HG03558 (cell line): ENCODE results near the gene NDUFB8.

Experiments
- ATAC-seq: cut with Tn5 transposase; IDR thresholded peaks from one replicate; pipeline ENCODE4 v1.9.1; 2021; ENCODE audit warnings: moderate number of reproducible peaks; ENCODE audit not compliant: unreplicated experiment; ENCODE audit errors: extremely low read depth

NDUFB8 gene

DNA sequence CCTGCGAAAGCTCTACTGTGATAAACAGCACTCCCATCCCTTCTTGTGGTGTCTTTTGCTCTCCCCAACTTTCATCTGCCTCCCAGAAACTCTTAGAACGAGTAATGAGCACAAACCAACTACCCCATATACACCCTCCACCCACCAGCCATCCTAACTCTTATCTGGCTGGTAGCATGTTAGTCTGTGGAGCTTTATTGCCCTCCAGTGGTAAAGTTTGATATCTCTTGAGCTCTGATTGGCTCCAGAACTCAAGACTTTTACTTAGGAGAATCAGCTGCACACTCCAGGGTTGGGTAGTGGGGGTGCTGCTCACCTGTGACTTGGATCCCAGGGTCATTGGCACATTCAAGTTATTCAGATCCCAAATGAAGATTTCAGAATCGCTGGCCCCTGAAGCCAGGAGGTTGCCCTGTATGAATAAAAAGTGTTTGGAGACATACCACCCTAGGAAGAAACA is 20.9 kb downstream of the NDUFB8 start:
- no peak for ATAC-seq

DNA sequence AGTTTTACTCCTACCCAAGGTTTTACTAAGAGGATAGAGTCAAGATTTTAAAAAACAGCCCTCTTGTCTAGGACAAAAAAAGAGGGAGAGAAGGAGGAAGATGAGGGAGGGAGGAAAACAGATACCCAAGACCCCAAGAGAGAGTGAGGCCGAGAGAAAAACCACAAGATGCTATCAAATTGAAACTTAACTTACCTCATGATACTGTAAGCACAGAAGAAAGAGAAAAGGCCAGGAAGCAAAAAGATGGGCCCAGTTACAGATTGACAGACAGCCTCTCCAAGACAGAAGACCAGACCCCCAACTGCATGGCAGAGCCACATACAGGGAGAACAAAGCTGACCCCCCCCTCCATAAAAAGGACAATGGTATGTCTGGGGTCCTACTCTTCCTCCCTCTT is 21.4 kb downstream of the NDUFB8 start:
- no peak for ATAC-seq

DNA sequence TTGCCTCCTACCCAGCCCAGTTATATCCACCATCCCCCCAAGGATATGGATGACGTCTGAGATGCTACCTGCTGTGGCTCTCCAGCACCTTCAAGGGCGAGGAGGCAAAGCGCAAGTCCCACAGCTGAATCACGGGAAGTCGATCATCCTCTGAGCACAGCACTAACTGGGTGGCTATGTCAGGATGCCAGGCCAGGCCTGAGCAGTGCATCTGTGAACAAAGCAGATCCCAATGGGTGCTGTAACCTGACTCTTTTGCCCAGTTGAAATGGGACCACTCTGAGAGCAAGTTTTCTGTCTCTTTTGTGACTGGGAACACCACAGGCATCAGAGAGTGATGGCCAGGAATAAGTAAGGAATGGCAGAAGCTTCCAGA is 22.3 kb downstream of the NDUFB8 start:
- ATAC-seq = no peak

DNA sequence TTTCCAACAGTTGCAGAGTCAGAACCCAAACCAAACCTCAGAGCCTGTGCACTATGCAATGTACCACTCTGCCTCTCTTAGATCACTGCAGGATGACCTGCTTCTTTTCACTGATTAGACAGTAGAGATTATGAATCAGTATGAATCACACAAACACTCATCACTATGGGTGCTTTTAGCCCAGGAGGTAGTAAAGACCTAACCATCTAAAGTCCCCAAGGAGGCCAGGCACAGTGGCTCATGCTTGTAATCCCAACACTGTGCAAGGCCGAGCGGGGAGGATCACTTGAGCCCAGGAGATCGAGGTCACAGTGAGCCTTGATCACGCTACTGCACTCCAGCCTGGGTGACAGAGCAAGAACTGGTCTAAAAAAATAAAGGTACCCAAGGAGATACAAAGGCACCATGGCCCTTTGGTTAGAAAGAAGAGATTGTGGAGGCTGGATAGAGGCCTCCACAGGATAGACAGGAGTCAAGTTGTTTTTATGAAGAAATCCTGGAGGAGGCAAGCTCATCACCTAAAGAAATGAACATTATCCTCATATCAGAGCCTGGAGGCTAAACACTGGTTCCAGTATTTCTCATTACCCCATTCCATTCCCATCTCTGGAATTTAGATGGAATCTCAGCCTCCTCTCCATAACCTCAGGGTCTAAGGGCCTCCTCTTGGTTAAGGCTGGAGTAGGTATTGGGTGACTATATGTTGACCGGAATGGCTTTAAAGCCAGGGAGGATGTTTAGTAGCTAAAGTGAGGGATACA is 22.9 kb downstream of the NDUFB8 start:
- no peak for ATAC-seq

DNA sequence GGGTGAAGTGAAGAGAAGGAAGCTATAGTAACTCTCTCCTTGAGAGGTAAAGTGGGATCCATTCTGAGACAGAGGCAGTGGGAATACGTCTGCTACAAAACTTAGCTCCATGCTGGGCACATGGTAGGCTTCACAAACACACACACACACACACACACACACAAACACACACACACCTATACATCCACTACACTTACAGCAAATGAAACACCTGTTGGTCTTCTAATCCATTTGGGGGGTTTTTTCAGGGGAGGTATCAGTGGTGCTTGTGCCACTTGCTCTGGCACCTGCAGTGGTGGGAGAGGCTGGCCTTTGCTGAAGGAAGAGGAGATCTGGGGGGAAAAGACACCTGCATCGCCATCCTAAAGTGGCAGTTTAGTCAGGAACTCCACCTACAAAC is 24.5 kb downstream of the NDUFB8 start:
- ATAC-seq = no peak

DNA sequence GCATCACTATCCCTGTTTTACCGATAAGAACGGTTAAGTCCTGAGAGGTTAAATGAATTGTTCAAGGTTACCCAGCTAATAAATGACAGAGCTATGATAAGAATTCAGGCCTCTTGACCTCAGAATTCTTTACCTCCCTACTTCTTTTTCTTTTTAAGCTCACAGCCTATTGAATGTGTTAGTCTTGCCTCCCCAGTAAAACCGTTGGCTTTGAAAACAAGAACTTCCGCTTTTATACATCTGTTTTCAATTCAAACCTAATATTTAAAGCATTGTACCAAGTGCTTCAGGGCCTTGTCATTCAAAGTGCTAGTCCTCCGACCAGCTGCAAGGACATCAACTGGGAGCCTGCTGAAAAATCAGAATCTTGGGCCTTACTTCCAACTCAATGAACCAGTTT is 25.6 kb downstream of the NDUFB8 start:
- ATAC-seq = no peak

DNA sequence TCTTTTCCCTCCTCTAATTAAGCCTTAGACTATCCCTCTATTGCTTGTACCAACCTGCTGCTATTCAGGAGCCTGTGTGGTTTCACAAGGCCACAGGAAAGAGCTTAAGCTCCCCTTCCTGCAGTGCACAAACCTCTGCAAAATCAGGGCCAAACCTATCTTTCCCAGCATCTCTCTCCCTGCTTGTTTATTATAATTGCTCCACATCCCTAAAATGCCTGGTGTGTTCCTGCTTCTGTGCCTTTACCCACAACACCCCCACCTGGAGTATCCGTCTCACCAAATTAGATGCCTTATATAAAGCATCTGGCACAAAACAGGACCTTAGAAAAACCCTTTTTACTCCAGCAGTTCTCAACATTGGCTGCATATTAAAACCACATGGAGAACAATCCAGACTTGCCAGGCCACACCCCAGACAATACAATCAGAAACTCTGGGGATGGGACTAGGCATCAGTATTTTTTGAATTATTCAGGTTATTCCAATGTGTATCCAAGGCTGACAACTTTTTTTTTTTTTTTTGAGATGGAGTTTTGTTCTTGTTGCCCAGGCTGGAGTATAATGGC is 26.7 kb downstream of the NDUFB8 start:
- no peak for ATAC-seq

DNA sequence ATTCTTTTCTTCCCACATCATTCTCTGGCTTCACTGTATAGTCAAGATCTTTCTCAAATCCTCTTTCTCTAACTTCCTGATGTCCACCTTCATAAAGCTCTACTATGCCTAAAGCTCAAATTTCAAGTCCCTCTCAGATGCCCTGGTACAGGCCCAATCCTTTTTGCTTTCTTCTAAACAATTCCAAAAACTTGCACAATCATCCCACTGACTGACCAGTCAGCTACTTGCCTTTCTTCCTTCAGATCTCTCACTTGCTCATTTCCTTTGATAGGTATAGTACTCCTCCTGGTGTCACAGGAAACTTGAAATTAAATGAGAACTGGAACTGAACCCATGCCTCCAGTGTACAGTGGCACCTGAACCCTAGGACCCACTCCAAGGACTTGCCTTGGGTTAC is 28.2 kb downstream of the NDUFB8 start:
- ATAC-seq = no peak

DNA sequence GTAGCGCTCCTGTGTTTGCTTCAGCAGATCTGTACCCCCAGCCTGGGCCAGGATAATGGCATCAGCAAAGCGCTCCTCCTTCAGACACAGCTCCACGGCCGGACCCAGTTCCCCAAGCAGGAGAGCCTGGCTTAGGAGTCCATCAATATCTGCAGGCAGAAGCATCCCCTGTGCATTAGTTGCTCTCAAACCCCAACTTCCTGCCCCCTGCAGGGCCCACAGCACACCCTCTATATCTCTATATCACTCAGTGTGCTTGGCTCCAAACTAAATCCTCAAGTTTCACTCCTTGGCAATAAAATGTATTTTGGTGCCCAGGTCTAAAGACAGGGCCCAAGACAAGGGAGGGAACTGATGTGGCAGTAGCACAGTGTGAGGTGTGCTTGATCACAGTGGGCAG is 31.6 kb downstream of the NDUFB8 start:
- ATAC-seq = no peak

DNA sequence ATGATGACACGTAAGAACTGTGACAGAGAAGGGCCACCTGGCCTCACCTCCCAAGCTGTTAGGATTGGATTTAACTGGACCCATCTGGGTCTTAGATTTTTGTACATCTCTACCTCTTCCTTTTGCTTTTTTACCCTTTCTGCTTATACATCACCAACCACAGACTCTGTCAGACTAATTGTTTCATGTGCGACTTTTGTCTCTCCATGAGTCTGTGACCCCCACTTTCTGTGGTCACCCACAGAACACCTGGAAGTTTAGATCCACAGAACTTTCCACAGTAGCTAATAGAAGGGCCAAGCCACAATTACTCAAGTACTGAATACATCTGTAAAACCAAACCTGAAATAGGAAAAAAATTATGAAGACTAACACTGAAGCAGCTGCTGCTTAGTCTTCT is 33.1 kb downstream of the NDUFB8 start:
- no peak for ATAC-seq

DNA sequence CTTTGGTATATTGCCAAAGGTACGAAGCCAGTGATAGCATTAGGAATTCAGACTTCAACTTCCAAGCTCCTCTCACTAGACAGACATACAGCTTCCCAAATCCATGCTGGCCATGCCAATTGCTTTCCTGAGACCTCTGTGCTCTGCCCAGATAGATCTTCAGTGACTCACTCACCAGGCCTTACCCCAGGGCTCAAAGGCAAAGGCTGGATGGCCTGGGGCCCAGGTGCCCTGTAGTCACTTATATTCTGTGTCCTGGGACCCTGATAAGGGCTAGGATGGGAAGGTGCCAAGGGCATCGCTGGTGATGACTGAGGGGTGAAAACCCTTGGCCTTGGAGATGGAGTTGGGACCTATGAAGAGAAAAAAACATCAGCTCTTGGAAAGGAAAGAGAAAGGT is 39.1 kb downstream of the NDUFB8 start:
- no peak for ATAC-seq

DNA sequence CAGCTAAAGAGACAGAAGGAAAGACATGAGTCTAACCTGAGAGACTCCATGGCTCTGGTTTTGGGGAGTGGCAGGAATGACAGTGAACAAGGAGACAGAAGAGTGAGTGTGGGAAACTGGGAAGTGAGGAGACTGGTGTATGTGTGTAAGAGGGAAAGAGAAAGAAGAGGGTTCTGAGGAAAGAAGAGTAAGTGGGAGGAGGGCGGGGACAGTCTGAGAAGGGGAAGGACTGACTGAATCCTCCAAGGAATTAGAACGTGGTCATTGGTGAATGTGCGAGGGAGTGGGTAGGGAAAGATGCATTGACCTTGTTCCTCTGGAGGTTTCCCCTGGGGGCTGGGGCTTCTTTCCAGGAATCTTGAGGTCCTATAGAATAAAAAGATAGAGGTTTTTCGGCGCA is 40.3 kb downstream of the NDUFB8 start:
- no peak for ATAC-seq

DNA sequence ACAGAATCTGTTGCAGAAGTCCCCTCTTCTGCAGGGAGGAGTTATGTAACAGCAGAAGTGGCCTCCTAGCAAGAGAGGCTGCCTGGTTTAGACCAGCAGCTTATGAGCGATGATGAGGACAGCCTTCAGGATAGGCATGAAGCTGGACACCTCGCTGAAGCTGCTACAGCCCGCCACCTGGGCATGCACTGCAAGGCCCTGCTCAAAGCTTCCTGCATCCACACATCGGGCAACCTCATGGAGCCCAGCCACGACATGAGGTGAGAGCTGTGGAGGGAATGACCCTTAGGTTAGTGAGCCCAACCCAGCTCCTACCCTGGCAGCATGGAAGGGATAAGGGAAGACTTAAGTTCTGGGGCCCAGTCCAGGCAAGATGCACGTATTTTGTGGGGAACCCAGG is 42.1 kb downstream of the NDUFB8 start:
- no peak for ATAC-seq

DNA sequence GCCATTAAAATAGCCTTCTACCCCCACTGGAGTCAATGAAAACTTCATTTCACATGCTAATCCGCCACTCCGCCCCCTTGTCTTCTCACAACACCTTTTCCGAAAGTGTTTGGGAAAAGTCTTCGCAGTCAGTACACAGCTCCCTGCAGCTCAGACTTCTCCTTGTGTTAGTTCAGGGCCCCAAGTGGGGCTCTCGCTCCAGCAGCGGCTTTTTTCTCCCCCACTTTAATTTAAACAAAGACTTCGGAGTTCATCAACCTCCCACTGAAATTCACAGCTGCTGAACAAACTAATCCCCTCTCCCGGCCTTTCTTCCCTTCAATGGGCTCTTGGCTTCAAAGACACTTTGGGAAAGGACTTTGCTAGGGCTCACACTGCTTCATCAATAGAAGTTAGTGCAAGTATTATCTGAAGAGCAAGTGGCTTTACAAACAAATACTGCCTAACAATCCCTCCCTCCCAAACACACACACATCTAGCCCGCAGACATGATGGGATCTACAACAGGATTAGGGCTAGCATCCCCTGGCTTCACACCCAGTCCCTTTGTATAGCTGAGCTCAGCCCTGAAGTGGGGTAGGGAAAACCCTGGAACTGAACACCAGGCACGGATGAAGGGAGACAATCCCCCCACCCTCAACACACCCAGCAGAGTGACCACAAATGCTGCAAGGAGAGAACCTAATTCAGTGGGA is 43.7 kb downstream of the NDUFB8 start:
- ATAC-seq = no peak

DNA sequence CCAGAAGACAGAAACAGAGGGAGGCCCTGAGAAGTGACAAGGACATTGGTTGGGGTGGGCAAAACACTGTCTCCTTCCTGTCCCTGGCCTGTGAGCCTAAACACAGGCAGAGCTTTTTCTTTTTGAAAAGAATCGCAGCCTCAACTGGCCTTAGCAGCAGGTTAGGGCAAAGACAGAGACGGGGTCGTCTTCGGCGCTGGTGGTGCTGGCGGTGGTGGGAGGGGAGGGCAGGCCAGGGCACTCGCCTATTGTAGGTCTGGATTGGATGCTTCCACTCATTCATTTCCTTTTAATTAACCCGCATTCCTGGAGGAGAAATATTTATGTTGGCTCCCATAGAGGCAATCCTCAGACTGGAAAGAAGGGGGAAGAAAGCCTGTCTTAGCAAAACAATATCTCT is 44.3 kb downstream of the NDUFB8 start:
- no peak for ATAC-seq

DNA sequence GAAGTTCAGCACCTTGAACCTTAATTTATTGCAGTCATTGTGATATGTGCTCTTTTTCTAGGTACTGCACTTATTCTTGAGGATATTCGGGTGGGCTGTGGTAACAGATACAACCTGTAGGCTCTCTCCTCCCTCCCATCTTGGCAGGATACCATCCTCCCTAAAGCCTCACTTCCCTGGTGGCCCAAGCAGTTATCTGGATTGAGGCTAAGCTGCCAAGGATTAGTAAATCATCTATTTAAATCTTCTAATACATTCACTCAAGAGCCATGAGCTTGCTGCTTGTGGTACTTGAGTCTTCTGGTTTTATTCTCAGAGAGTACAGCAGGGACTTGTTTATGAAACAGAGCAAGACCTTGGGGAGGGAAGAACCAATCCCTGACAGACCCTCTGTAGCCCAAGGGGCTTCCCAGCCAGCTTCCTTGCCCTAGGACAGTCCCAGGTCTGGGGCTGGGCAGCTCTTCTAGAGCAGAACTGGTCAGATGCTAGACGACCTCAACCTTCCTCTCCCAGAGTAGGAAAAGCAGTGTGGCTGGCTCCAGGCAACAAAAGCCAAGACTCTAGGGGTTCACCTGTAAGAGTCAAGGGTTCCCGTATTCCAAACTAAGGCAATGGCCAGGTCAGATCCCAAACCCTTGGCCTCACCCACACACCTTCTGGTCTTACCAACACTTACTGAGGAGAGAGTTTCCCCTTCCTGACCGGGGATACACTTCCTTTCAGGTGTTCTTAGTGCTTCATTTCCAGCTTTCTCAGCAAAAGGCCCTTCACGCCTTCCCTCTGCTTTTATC is 45.6 kb downstream of the NDUFB8 start:
- no peak for ATAC-seq

DNA sequence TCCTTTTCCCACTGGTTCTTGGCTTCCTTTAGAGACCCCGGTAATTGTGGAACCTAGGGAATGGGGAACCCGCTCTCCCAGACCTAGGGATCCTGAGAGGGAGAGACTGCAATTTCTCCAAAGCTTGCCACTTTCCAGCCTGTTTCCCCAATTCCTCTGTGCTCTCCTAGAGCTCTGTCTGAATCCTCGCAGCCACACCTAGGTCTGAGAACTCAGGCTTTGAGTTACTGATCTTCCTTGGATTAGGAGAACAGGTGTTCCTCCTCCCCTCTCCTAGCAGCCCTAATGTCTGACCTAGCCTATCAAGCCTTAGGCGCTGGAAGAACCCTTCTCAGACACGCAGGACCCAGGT is 46.9 kb downstream of the NDUFB8 start:
- ATAC-seq = no peak

DNA sequence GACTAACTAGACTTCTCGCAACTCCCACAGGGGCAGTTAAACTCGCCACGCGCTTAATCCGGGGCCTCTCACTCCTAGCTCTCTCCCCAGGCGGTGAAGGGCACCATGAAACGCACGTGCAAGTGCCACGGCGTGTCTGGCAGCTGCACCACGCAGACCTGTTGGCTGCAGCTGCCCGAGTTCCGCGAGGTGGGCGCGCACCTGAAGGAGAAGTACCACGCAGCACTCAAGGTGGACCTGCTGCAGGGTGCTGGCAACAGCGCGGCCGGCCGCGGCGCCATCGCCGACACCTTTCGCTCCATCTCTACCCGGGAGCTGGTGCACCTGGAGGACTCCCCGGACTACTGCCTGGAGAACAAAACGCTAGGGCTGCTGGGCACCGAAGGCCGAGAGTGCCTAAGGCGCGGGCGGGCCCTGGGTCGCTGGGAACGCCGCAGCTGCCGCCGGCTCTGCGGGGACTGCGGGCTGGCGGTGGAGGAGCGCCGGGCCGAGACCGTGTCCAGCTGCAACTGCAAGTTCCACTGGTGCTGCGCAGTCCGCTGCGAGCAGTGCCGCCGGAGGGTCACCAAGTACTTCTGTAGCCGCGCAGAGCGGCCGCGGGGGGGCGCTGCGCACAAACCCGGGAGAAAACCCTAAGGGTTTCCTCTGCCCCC is 47.4 kb downstream of the NDUFB8 start:
- no peak for ATAC-seq

DNA sequence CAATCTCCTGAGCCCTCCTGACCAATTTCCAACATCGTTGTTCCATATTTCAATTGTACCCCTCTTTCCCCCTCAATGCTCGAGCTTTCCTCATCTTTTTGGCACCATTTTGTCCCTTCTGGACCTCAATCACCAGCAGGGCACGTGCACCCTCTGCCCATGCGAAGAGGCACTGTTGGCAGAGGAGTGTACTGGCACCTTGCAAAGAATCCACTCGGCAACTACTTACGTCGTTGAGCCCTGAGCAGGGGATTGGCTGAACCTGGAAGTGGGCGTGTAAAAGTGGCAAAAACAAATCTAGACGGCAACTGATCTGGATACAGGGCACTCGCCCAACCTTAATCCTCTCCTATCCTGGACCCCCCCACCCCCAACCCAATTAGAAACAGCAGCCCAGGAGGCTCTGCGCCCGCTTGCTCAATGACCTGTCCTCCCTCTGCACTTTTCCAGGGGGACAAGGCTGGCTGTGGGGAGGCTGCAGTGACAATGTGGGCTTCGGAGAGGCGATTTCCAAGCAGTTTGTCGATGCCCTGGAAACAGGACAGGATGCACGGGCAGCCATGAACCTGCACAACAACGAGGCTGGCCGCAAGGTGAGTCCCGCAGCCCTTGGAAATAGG is 48.1 kb downstream of the NDUFB8 start:
- peak; percentile 88 for ATAC-seq

DNA sequence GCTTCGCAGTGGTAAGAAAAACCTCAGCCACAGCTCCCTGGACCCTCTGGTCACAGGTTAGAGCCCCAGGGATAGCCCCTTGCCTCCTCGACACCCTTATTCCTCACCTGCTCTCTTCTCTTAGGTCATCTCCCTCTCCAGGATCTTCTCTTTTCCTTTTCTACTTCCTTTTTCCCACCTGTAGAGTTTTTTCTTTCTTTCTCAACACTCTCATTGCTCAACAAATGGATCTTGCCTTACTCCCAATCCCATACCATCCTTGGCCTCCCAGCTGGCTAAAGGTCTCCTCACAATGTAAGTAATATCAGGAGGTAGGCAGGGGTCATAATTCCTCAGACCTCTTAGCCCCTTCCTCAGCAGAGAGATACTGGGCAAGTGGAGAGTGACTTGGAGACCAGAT is 49.7 kb downstream of the NDUFB8 start:
- no peak for ATAC-seq
